H1 (cell line): Measurements from ENCODE around the gene FOXI1. TPM values are rescaled to one million over a fixed set of nuclear protein-coding genes. Genes with fewer than 3 reads are reported as not detected.

ENCODE experiments used
- CTCF ChIA-PET: fragments of 300-600 bp; sonication (Branson Sonifier 250); formaldehyde crosslinking; loops from one replicate; lab custom pipeline; 2021; ENCODE audit not compliant: partially characterized antibody; lab: Charles Lee
- POLR2A ChIA-PET: fragments of 300-600 bp; sonication (Branson Sonifier 250); formaldehyde crosslinking; loops from one replicate; lab custom pipeline; 2021; ENCODE audit warnings: inconsistent platforms; ENCODE audit not compliant: partially characterized antibody; lab: Charles Lee
- DNase-seq, 2 experiments: peaks; one replicate each; pipeline versions ENCODE4 v3.0.0 to v3.0.0-alpha.2; 2010 to 2022; ENCODE audit warnings: low spot score in 2 of 2, low read depth in 1 of 2, mixed read lengths in 1 of 2
- FAIRE-seq: peaks from 2 replicates; lab custom pipeline; 2011; peaks lifted over from hg19 to GRCh38; lab: Jason Lieb, UNC
- H2AFZ ChIP-seq: 2 replicates; pipeline ENCODE4 v1.8.1; 2012; ENCODE audit warnings: low read length, inconsistent platforms
- H2AK5ac ChIP-seq: 2 replicates; pipeline ENCODE4 v1.6.1; 2013; ENCODE audit warnings: low read depth, low read length
- H2BK120ac ChIP-seq: replicated peaks from 2 replicates; pipeline ENCODE3; 2013; ENCODE audit warnings: low read depth, low read length, inconsistent platforms
- H2BK12ac ChIP-seq: 2 replicates; pipeline ENCODE4 v1.6.1; 2013; ENCODE audit warnings: low read depth, low read length
- H2BK15ac ChIP-seq: 2 replicates; pipeline ENCODE4 v1.6.1; 2013; ENCODE audit warnings: low read length
- H2BK20ac ChIP-seq: 2 replicates; pipeline ENCODE4 v1.6.1; 2013; ENCODE audit warnings: low read length
- H2BK5ac ChIP-seq: 2 replicates; pipeline ENCODE4 v1.6.1; 2013; ENCODE audit warnings: low read depth, low read length
- H3K14ac ChIP-seq: 2 replicates; pipeline ENCODE4 v1.6.1; 2013; ENCODE audit warnings: inconsistent platforms; ENCODE audit not compliant: insufficient read length
- H3K18ac ChIP-seq: 2 replicates; pipeline ENCODE4 v1.6.1; 2013; ENCODE audit warnings: low read length; ENCODE audit errors: extremely low read depth
- H3K23ac ChIP-seq: 2 replicates; pipeline ENCODE4 v1.6.1; 2013; ENCODE audit warnings: inconsistent platforms; ENCODE audit not compliant: insufficient read length
- H3K23me2 ChIP-seq: 2 replicates; pipeline ENCODE4 v1.6.1; 2013; ENCODE audit warnings: low read depth, low read length
- H3K27ac ChIP-seq: 2 replicates; pipeline ENCODE4 v1.6.1; 2011; ENCODE audit warnings: low read depth, low read length, inconsistent platforms
- H3K27me3 ChIP-seq, 4 experiments: replicated peaks in 1 of 4; 1 replicate in 1 of 4; 2 replicates in 3 of 4; pipeline versions ENCODE4 v1.6.1 to v1.8.1; 2011 to 2013; ENCODE audit warnings: low read length in 3 of 4, mild to moderate bottlenecking in 3 of 4, inconsistent platforms in 2 of 4, mixed read lengths in 2 of 4, moderate library complexity in 1 of 4; ENCODE audit not compliant: control insufficient read depth in 3 of 4, insufficient read depth in 3 of 4; ENCODE audit errors: extremely low read depth in 1 of 4
- H3K36me3 ChIP-seq, 4 experiments: 2 replicates each; pipeline versions ENCODE4 v1.6.1 to v1.8.1; 2011 to 2013; ENCODE audit warnings: mild to moderate bottlenecking in 4 of 4, low read length in 3 of 4, moderate library complexity in 2 of 4, control low read depth in 1 of 4, inconsistent platforms in 1 of 4; ENCODE audit not compliant: insufficient read depth in 4 of 4, control insufficient read depth in 2 of 4
- H3K4ac ChIP-seq: replicated peaks from 2 replicates; pipeline ENCODE3; 2013; ENCODE audit warnings: low read length, low read depth, mixed read lengths, inconsistent platforms; ENCODE audit not compliant: insufficient read length
- H3K4me1 ChIP-seq, 4 experiments: replicated peaks in 1 of 4; 1 replicate in 1 of 4; 2 replicates in 3 of 4; pipeline versions ENCODE4 v1.6.1 to v1.8.1; 2011 to 2013; ENCODE audit warnings: low read length in 3 of 4, inconsistent platforms in 2 of 4, mixed read lengths in 1 of 4; ENCODE audit not compliant: insufficient read depth in 4 of 4, control insufficient read depth in 3 of 4
- H3K4me2 ChIP-seq, 2 experiments: 2 replicates each; pipeline versions ENCODE4 v1.6.1 to v1.8.1; 2011 to 2013; ENCODE audit warnings: low read depth in 2 of 2, low read length in 2 of 2, control low read depth in 1 of 2, inconsistent platforms in 1 of 2, mild to moderate bottlenecking in 1 of 2; ENCODE audit not compliant: insufficient read depth in 1 of 2
- H3K4me3 ChIP-seq, 4 experiments: fragments of 200-600, 300-600 bp in 1 of 4; sonication (generic), shearing (Covaris generic), sonication (Bioruptor Twin) in 1 of 4; 2 replicates each; pipeline versions ENCODE4 v1.5.1 to v1.8.1; 2011 to 2016; ENCODE audit warnings: low read length in 4 of 4, low read depth in 3 of 4, control low read depth in 2 of 4, inconsistent platforms in 2 of 4, mild to moderate bottlenecking in 2 of 4, mixed read lengths in 1 of 4, moderate library complexity in 1 of 4; ENCODE audit not compliant: insufficient read depth in 2 of 4; ENCODE audit errors: extremely low read depth in 1 of 4
- H3K56ac ChIP-seq: replicated peaks from 2 replicates; pipeline ENCODE3; 2013; ENCODE audit warnings: low read depth, mild to moderate bottlenecking, mixed read lengths, low read length, inconsistent platforms; ENCODE audit not compliant: insufficient read length
- H3K79me1 ChIP-seq: 2 replicates; pipeline ENCODE4 v1.6.1; 2013; ENCODE audit warnings: low read depth, low read length, control low read depth
- H3K79me2 ChIP-seq, 2 experiments: 2 replicates each; pipeline versions ENCODE4 v1.6.1 to v1.8.1; 2012 to 2013; ENCODE audit warnings: low read length in 2 of 2, mild to moderate bottlenecking in 2 of 2, inconsistent platforms in 1 of 2; ENCODE audit not compliant: insufficient read depth in 2 of 2, control insufficient read depth in 1 of 2
- H3K9ac ChIP-seq, 4 experiments: replicated peaks in 1 of 4; 1 replicate in 1 of 4; 2 replicates in 3 of 4; pipeline versions ENCODE4 v1.6.1 to v1.8.1; 2011 to 2013; ENCODE audit warnings: low read depth in 3 of 4, low read length in 3 of 4, control low read depth in 2 of 4, mild to moderate bottlenecking in 2 of 4, moderate library complexity in 2 of 4, inconsistent platforms in 1 of 4; ENCODE audit errors: extremely low read depth in 1 of 4
- H3K9me3 ChIP-seq, 2 experiments: 2 replicates each; pipeline versions ENCODE4 v1.6.1 to v1.8.1; 2012 to 2013; ENCODE audit warnings: mild to moderate bottlenecking in 2 of 2, moderate library complexity in 2 of 2, control low read depth in 1 of 2, inconsistent platforms in 1 of 2, low read depth in 1 of 2, low read length in 1 of 2, mixed read lengths in 1 of 2; ENCODE audit not compliant: insufficient read depth in 2 of 2
- H4K20me1 ChIP-seq, 2 experiments: replicated peaks in 1 of 2; 2 replicates each; pipeline versions ENCODE3 to v1.8.1; 2011 to 2013; ENCODE audit warnings: inconsistent platforms in 2 of 2, low read length in 2 of 2, mild to moderate bottlenecking in 1 of 2; ENCODE audit not compliant: insufficient read depth in 2 of 2, control insufficient read depth in 1 of 2
- H4K5ac ChIP-seq: 2 replicates; pipeline ENCODE4 v1.6.1; 2013; ENCODE audit warnings: low read length, low read depth, mixed read lengths, inconsistent platforms; ENCODE audit not compliant: insufficient read length
- H4K8ac ChIP-seq: 2 replicates; pipeline ENCODE4 v1.8.0; 2013; ENCODE audit warnings: mild to moderate bottlenecking, moderate library complexity, low read length, inconsistent platforms; ENCODE audit not compliant: insufficient read depth; ENCODE audit errors: extremely low read depth
- H4K91ac ChIP-seq: replicated peaks from 2 replicates; pipeline ENCODE3; 2013; ENCODE audit warnings: low read length, mixed read lengths, inconsistent platforms; ENCODE audit not compliant: insufficient read length
- ATF2 ChIP-seq: IDR thresholded peaks from 2 replicates; pipeline ENCODE4 v1.6.1; 2012; ENCODE audit warnings: low read length, inconsistent platforms
- BACH1 ChIP-seq: IDR thresholded peaks from 2 replicates; pipeline ENCODE4 v1.6.1; 2012; ENCODE audit warnings: low read length, improper control_type of control experiment
- CEBPB ChIP-seq: IDR thresholded peaks from 2 replicates; pipeline ENCODE4 v1.6.1; 2012; ENCODE audit warnings: low read depth, low read length
- EZH2 ChIP-seq: fragments of 200-600 bp; sonication (generic); IDR thresholded peaks from 2 replicates; pipeline ENCODE4 v1.7.1; 2012; ENCODE audit warnings: low read depth, mild to moderate bottlenecking, moderate library complexity, low read length, inconsistent platforms; ENCODE audit not compliant: severe bottlenecking
- FOSL1 ChIP-seq: IDR thresholded peaks from 2 replicates; pipeline ENCODE4 v1.6.1; 2011; ENCODE audit warnings: mild to moderate bottlenecking, low read depth, low read length, moderate library complexity; ENCODE audit not compliant: insufficient read depth
- HDAC6 ChIP-seq: IDR thresholded peaks from one replicate; pipeline ENCODE4 v1.7.1; 2012; ENCODE audit warnings: low read depth, mild to moderate bottlenecking, inconsistent platforms, low read length, moderate library complexity
- KDM1A ChIP-seq: fragments of 200-600, 300-600 bp; sonication (generic); IDR thresholded peaks from 2 replicates; pipeline ENCODE4 v1.7.1; 2016; ENCODE audit warnings: mild to moderate bottlenecking, low read length, borderline replicate concordance
- RBBP5 ChIP-seq: IDR thresholded peaks from 2 replicates; pipeline ENCODE4 v1.7.1; 2012; ENCODE audit warnings: low read depth, mild to moderate bottlenecking, inconsistent platforms, low read length, moderate library complexity, borderline replicate concordance
- RXRA ChIP-seq: IDR thresholded peaks from 2 replicates; pipeline ENCODE4 v1.6.1; 2011; ENCODE audit warnings: low read depth, mild to moderate bottlenecking, low read length, moderate library complexity; ENCODE audit not compliant: insufficient read depth
- TEAD4 ChIP-seq: IDR thresholded peaks from 2 replicates; pipeline ENCODE4 v1.6.1; 2012; ENCODE audit warnings: low read depth, low read length, inconsistent platforms, mixed read lengths
- USF2 ChIP-seq: IDR thresholded peaks from 2 replicates; pipeline ENCODE4 v1.6.1; 2011; ENCODE audit warnings: low read length, improper control_type of control experiment
- WGBS, 2 experiments: shearing (Covaris generic) in 1 of 2; methylation state at CpG; one replicate each; pipeline versions ENCODE4 v1.1.6 to v1.1.7; 2013 to 2015; ENCODE audit warnings: low lambda C conversion rate in 2 of 2, mixed read lengths in 2 of 2, inconsistent platforms in 1 of 2, low coverage in 1 of 2, missing lambda C conversion rate in 1 of 2; ENCODE audit not compliant: insufficient replicate concordance in 2 of 2, insufficient coverage in 1 of 2, insufficient read length in 1 of 2; ENCODE audit errors: extremely low coverage in 1 of 2, missing lambda C conversion rate in 1 of 2; 5-methylcytosine and 5-hydroxymethylcytosine counted together
- polyA plus RNA-seq, 7 experiments: library from polyadenylated mRNA; depleted of rRNA in 3 of 7; stranded (reverse) in 5 of 7; unstranded in 2 of 7; fragments of >200 nt in 5 of 7; fragments of 200-250 nt in 2 of 7; gene quantifications; 1 replicate in 5 of 7; 2 replicates in 1 of 7; 4 replicates in 1 of 7; pipeline versions ENCODE4 v1.2.1 to v1.2.3, GENCODE V29; 2011 to 2013; ENCODE audit warnings: missing spikeins in 2 of 7, mixed read lengths in 2 of 7
- total RNA-seq: library from RNA; stranded (reverse); fragmentation: NEBNext Ultra II Directional; extraction: Animal tissue kit (Norgen Biotek cat#: 25700); gene quantifications from 2 replicates; pipeline ENCODE4 v1.2.1, GENCODE V29; 2021

FOXI1 gene
- total and polyA plus RNA-seq, 2 of the 8 experiments (the other 6 are each of a cell fraction or from before 2014, with no cell fraction given): not detected

GRCh38 chr5:170076211-170076610 is 29.5 kb upstream of the FOXI1 start:
- FAIRE-seq (no peak), DNase-seq (no peak)
- Histone ChIP-seq H3K27me3 (no peaks in the 10 kb centered on the region; a peak in 1 of 7 replicates), H3K4ac (no peak overlapping the region), H2BK20ac (no peak overlapping the region), H3K27ac (no peak overlapping the region), H3K4me2 (no peak overlapping the region), H3K4me1 (no peaks in the 10 kb centered on the region), H4K91ac (no peak overlapping the region), H3K79me2 (no peaks in the 10 kb centered on the region), H3K36me3 (no peaks in the 10 kb centered on the region), H2BK12ac (no peak overlapping the region), H2BK15ac (no peak overlapping the region), H3K14ac (no peak overlapping the region), H2BK120ac (no peak overlapping the region), H2AK5ac (no peak overlapping the region), H4K5ac (no peak overlapping the region), H3K9me3 (no peaks in the 10 kb centered on the region), H3K23ac (no peak overlapping the region), H3K56ac (no peak overlapping the region), H3K9ac (no peak overlapping the region), H2AFZ (no peak overlapping the region), H3K4me3 (no peak overlapping the region), H3K23me2 (no peaks in the 10 kb centered on the region), H3K18ac (no peak overlapping the region), H4K20me1 (no peaks in the 10 kb centered on the region), H2BK5ac (no peak overlapping the region), H3K79me1 (no peaks in the 10 kb centered on the region), H4K8ac (no peak overlapping the region)
- 90% methylated on average over 1 of the region's 1 CpG; no CpG with 5 or more reads in 1 of the 2 experiments for WGBS, 2 experiments
- ChIA-PET CTCF (interaction anchor here (1.1 to 1.4 kb wide), 2 partner anchors 24 to 108 kb away, joined by 3 to 5 read pairs; no protein-coding TSS in a partner anchor), POLR2A (no interaction called here)
- TF ChIP-seq FOSL1: no peak
- no peak for TF ChIP-seq RXRA
- TF ChIP-seq HDAC6: no peak
- TF ChIP-seq EZH2: no peak
- no peak for TF ChIP-seq TEAD4
- no peak for TF ChIP-seq BACH1
- no peak for TF ChIP-seq RBBP5
- no peak for TF ChIP-seq USF2
- TF ChIP-seq KDM1A: no peak
- no peak for TF ChIP-seq ATF2
- TF ChIP-seq CEBPB: no peak
